ENCODE data around the gene SENP3.

SENP3 gene

DNA sequence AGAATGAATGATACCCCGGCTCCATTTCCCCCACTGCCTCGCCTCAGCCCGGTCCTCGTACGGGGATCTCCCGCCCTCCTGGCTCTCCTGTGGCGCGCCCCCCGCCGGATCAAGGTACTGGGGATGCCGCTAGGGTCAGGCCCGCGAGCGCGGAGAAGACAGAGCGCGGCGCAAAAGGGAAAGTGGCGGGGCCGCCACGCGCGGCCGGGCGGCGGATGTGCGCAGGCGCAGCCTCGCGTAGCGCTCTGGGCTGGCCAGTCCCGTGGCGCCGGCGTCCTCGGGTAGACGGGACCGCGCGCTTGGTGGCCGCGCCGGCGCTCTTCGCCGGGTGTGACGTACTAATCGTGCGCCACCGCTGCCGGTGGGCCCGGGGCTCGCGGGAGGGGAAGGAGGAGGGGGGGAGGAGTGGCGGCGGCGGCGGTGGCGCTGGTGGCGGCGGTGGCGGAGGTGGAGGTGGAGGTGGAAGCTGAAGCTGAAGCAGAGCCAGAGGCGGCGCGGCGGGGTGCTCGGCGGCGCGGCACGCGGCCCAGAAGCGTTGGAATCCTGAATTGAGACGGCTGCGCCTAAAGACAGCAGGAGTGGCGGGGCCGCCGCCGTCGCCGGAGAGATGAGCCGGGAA, at the start of gene SENP3:
TSS of gene SENP3 (plus strand) at position 331 of the 619 bp plus-strand sequence. CDS start 1,158 bp downstream, outside the sequence.
- DNase-seq, result peak; percentile 75

GRCh38 chr17:7512105-7512504, 49.6 kb upstream of the SENP3 start:
- no peak for DNase-seq

DNA sequence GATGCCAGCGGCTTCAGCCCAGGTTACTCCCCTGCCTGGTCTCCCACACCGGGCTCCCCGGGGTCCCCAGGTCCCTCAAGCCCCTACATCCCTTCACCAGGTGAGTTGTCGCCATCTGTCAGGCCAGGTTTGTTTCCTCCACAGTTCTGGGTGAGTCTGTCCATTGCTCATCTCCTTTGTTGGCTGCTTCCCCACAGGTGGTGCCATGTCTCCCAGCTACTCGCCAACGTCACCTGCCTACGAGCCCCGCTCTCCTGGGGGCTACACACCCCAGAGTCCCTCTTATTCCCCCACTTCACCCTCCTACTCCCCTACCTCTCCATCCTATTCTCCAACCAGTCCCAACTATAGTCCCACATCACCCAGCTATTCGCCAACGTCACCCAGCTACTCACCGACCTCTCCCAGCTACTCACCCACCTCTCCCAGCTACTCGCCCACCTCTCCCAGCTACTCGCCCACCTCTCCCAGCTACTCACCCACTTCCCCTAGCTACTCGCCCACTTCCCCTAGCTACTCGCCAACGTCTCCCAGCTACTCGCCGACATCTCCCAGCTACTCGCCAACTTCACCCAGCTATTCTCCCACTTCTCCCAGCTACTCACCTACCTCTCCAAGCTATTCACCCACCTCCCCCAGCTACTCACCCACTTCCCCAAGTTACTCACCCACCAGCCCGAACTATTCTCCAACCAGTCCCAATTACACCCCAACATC, 48.7 kb upstream of the SENP3 start:
- no peak for DNase-seq

- DNase-seq, result no peak
Measured at GRCh38 chr17:7513850-7514419, 47.8 kb upstream of the SENP3 start.

- DNase-seq, result no peak
Measured at GRCh38 chr17:7515911-7516610, 45.7 kb upstream of the SENP3 start.

DNA sequence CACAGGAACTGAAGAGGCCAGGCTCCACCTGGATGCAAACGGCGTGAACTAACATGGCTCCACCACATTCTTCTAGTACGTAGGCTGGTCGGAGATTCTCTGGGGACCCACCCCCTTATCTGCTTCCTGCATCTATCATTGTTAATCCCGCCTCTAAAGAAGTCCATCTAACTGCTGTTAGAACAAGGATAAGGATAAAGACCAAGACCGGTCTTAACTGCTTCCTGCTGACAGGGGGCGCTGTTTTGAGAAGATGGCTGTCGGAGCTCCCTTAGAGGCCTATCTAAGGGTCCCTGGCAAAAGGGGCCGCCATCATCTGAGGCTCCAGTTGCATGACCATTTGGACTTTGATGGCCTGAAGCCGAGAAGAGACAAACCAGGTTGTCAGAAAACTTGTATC, 38.7 kb upstream of the SENP3 start:
- DNase-seq, result no peak

- DNase-seq, result no peak
Measured at GRCh38 chr17:7528842-7529241, 32.9 kb upstream of the SENP3 start.

DNA sequence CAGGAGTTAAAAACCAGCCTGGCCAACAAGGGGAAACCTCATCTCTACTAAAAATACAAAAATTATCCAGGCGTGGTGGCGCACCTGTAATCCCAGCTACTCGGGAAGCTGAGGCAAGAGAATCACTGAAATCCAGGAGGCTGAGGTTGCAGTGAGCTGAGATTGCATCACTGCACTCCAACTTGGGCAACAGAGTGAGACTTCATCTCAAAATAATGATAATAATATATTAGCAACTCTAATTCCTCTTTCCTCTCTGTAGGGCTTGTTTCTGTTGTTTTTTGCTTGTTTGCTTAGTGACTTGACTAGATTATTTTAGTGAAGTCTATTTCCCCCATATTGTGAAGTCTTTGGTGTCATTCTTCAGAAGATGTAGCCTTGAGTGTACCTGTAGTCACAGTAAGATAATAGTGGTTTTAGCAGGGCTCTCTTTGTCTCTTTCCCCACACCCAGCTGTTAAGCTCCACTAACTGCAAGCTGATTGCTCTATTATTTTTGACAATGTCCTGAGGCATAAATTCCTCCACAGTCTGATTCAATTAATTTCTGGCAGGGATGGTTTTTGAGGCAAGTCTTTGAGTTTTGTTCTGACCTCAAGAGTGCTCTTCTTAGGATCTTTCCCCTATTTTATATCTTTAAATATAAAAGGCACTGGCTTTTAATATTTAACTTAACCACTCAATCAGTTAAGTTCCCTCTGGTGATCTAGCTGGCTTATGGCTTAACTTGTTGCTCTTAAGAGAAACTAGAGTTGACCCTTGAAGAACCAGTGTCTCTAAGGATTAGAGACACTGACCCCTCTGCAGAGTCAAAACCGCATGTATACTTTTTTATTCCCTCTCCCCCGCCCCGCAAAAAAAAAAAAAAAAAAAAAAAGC, 31.5 kb upstream of the SENP3 start:
- no peak for DNase-seq

DNA sequence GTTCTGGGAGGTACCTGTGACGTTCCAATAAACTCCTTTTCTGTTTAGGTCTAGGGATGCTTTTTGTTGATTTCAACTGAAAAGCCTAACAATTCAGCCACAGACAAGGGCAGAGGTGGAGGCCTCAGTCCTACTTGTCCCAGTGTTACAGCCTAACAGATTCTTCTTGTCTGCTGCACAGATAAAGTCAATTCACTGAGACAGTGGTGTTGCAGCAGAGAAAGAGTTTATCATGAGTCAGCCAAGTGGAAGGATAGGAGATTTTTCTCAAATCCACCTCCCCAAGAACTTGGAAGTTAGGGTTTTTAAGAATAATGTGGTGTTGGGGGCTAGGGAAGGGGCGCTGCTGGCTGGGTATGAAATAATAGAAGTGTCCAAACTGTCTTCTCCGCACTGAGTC, 23.7 kb upstream of the SENP3 start:
- DNase-seq, result no peak

DNA sequence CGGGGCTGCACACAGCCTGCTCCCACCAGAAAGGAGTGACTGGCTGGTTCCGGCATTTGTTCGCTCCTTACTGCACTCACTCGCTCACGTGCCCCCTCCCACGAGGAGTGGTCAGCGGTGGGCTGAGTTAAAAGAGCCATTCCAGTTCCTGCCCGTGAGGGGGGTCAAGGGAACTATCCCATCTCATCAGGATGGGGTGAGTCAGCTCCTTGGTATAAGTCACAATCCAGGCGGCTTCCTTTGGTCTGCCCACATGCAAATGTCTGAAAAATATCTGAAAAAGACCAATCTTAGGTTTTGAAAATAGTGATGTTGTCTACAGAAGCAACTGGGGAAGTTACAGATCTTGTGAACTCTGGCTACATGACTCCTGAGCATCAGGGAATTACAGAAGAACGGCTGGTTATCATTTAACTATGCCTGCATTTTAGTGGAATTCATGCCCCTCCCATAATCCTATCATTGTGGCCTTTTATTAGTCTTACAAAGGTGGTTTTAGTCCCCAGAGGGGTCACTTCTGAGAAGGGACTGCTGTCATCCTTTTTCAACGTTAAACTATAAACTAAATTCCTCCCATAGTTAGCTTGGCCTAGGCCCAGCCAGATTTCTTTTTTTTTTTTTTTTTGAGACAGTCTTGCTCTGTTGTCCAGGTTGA, 22.7 kb upstream of the SENP3 start:
- no peak for DNase-seq

DNA sequence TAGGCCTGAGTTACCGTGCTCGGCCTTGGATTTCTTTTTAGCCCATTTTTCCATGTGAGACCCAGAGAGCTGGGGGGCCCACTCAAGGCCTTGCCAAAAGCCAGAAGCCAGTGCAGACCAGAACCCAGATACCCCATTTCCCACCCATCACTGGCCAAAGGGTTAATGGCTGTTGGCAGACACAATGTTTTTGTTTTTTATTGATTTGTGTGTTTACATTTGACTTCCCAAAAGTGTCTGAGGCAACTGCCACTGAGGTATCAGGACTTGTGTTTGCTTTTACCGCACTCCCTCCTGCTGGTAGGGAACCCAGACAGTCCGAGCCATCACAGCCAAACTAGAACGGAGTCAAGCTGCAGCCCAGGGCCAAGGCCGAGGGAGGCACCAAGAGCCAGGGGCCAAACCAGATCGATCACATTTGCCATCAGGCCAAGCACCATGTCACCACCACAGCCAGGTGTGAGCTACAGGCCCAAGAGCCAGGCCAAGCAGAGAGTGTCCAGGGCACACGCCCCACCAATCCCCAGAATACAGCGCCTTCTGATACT, 20.6 kb upstream of the SENP3 start:
- DNase-seq, result no peak

- no peak for DNase-seq
Measured at GRCh38 chr17:7544911-7545310, 16.8 kb upstream of the SENP3 start.

GRCh38 chr17:7548585-7549400, 12.9 kb upstream of the SENP3 start, which contains the start of gene TNFSF12:
TSS of gene TNFSF12 (plus strand) at chr17:7549058. CDS start at chr17:7549154, 96 bp downstream.
- DNase-seq, result no peak

DNA sequence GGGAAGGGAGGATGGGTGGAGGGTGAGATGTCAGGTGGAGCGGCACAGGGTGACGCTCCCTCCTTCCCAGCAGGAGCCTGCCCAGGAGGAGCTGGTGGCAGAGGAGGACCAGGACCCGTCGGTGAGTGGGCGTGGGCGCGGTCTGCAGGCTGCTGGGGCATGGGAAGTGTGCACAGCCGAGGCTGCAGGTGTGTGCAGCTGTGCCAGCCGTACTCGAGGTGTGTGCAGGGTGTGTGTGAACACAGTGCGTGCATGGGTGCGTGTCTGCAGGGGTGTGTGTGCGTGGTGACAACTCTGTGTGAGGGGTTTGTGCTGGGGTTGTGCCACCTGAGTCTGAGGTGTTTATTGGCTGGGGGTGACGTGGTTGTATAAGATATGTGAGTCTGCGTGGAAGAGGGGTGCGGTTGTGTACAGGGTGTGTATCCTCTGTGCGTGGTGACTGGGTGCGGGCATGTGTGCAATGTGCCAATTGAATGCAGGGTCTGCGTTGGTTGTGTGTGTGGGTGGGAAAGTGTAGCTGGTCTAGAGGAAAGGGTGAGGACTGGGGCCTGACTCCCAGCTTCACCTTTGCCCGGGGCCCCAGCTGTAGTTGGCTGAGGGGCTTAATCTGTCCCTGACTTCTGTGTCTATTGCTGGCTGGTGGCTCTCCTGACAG, 12.2 kb upstream of the SENP3 start:
- DNase-seq, result no peak

GRCh38 chr17:7550344-7550743, 11.4 kb upstream of the SENP3 start:
- no peak for DNase-seq

DNA sequence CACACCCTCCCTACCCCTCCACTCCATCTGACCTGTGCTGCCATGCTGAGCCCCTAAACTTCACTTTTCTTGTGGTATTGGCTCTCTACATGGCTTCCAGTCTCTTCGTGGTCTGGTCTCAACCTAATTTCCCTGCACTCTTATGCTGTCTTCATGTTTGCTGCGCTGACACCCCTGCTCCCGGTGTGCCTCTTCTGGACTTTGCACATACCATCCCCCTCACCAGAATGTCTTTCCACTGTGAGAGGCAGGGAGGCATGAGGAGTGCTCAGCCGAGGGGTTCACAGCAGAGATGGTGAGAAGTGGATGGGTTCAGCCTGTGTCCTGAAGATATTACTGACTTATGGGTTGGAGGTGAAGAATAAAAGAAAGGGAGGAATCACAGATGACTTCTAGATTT, 10.3 kb upstream of the SENP3 start:
- DNase-seq, result no peak

DNA sequence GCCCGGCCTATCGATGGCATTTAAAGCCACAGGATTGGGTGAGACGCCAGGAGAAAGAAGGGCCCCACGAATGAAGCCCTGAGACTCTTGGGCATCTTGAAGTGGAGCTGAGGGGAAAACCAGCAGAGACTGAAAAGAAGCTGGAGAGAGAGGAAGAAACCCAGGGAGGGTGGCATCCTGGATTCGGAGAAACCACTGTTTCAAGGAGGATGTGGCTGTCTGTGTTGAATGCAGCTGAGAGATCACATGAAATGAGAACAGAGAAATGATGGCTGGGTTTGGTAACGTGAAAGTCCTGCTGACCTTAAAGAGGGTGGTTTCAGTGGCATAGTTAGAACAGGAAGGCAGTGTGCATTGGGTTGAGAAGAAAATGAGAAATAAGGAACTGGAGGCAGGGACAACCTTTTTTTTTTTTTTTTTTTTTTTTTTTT, 9.1 kb upstream of the SENP3 start:
- DNase-seq, result no peak

DNA sequence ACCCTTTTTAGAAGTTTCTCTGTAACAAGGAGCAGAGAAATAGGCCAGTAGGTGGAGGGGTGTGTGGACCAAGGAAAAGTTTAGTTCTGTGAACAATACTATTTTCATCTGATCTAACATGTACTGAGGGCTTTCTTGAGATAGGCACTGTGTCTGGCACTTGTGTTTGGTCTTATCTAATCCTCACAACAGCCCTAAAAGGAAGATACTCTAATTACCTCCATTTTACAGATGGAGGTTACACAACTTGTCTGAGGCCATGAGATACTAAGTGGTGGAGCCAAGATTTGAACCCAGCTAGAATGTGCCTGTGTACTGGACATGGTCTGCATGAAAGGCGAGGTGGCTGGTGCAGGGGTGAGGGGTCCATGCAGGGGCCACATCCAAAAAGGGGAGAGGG, 8.4 kb upstream of the SENP3 start:
- DNase-seq, result no peak

GRCh38 chr17:7555320-7555948, 6.3 kb upstream of the SENP3 start:
- DNase-seq, result no peak

- DNase-seq, result no peak
Measured at GRCh38 chr17:7556627-7557026, 5.1 kb upstream of the SENP3 start.
